GM18868 (cell line): Measurements from ENCODE around the gene SH3RF3.

ENCODE experiments used
- ATAC-seq: cut with Tn5 transposase; IDR thresholded peaks from one replicate; pipeline ENCODE4 v1.9.1; 2021; ENCODE audit warnings: mild to moderate bottlenecking, moderate library complexity; ENCODE audit not compliant: unreplicated experiment

The SH3RF3 gene

GRCh38 chr2:109176928-109177327, 47.9 kb downstream of the SH3RF3 start:
- no peak for ATAC-seq

- ATAC-seq: no peak
These were observed 48.6 kb downstream of the SH3RF3 start for GRCh38 chr2:109177635-109178034.

- ATAC-seq: no peak
These were observed 50.0 kb downstream of the SH3RF3 start for GRCh38 chr2:109178968-109179367.

GRCh38 chr2:109180786-109181185, 51.8 kb downstream of the SH3RF3 start:
- ATAC-seq: no peak

GRCh38 chr2:109182426-109182825, 53.4 kb downstream of the SH3RF3 start:
- ATAC-seq: no peak

- no peak for ATAC-seq
These were observed 54.9 kb downstream of the SH3RF3 start for GRCh38 chr2:109183871-109184270.

- ATAC-seq: no peak
These were observed 55.4 kb downstream of the SH3RF3 start for GRCh38 chr2:109184368-109184767.

GRCh38 chr2:109185338-109185737, 56.3 kb downstream of the SH3RF3 start:
- ATAC-seq: no peak

- no peak for ATAC-seq
These were observed 57.0 kb downstream of the SH3RF3 start for GRCh38 chr2:109185821-109186570.

GRCh38 chr2:109186656-109187250, 57.7 kb downstream of the SH3RF3 start:
- no peak for ATAC-seq

GRCh38 chr2:109187711-109188495, 58.9 kb downstream of the SH3RF3 start:
- ATAC-seq: no peak

GRCh38 chr2:109188496-109188890, 59.5 kb downstream of the SH3RF3 start:
- ATAC-seq: no peak

- ATAC-seq: no peak
These were observed 59.9 kb downstream of the SH3RF3 start for GRCh38 chr2:109188898-109189297.

- ATAC-seq: no peak
These were observed 60.7 kb downstream of the SH3RF3 start for GRCh38 chr2:109189751-109190150.

- no peak for ATAC-seq
These were observed 65.0 kb downstream of the SH3RF3 start for GRCh38 chr2:109193807-109194619.

GRCh38 chr2:109194620-109194937, 65.6 kb downstream of the SH3RF3 start:
- no peak for ATAC-seq

- no peak for ATAC-seq
These were observed 66.4 kb downstream of the SH3RF3 start for GRCh38 chr2:109195193-109196045.

GRCh38 chr2:109196081-109196875, 67.3 kb downstream of the SH3RF3 start:
- ATAC-seq: no peak
